ENCODE results near the gene RAD23A. TPM values are rescaled to one million over a fixed set of nuclear protein-coding genes. Genes with fewer than 3 reads are reported as not detected.

RAD23A gene
- total RNA-seq, 4 donors from 2014 or later, result 133 to 219 (median 158) TPM

DNA sequence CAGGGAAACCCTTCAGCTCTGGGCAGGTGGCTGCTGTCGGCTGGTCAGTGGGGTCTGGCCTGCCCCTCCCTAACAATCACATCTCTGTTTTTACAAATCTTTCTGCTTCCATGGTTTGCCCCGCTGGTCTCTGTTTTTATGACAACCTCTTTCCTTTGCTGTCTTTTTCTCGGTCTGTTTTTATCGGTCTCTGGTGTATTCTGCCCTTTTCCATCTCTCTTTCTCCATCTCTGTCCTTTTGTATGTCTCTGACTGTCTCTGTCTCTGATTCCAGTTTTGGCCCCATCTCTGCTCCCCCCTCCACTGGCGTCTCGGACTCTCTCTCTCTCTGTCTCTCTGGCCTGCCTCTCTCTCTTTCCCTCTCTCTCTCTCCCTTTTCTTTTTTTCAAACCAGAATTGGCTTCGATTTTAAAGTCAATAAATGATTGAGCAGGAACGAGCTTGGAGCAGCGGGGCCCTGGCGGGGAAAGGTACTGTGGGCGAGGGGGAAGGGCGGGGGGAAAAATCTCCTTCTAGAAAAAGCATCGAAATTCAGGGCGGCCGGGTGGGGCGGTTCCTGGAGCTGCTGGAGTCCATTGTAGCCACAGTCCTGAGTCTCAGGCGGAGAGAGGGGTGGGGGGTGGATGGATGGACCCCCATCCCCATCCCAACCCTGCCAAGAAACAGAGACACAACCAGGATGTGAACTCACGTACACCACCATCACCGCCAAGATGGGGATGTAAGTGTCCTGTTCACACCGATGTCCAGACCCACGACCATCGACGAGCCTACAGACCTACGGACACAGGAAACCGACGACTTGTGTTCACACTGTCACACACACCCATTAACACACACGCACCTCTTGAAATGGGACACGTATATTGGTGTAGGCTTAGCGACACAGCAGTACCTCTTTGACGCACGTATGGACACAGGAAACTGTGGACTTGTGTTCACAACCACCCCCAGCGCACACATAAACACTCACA, 52.6 kb downstream of the RAD23A start:
- Histone ChIP-seq H3K27ac (peak overlapping the region; percentile 36 to 98 (median 94)), H3K4me1 (peaks cover 0 to 76% (median 52%) of the 10 kb centered on the region in 3 donors), H3K9me3 (no peaks in the 10 kb centered on the region), H3K4me3 (peak overlapping the region in 1 of 2 donors; percentile 91), H3K36me3 (peaks cover 0 to 5% of the 10 kb centered on the region in 2 donors), H3K27me3 (no peaks in the 10 kb centered on the region)
- ATAC-seq, result no peak
- TF ChIP-seq POLR2AphosphoS5 (IDR thresholded peaks at IDR 0.05) (no peak), POLR2A (IDR thresholded peaks at IDR 0.05) (no peak), EP300 (IDR thresholded peaks at IDR 0.05) (no peak)
- TF ChIP-seq, protein P1, sequence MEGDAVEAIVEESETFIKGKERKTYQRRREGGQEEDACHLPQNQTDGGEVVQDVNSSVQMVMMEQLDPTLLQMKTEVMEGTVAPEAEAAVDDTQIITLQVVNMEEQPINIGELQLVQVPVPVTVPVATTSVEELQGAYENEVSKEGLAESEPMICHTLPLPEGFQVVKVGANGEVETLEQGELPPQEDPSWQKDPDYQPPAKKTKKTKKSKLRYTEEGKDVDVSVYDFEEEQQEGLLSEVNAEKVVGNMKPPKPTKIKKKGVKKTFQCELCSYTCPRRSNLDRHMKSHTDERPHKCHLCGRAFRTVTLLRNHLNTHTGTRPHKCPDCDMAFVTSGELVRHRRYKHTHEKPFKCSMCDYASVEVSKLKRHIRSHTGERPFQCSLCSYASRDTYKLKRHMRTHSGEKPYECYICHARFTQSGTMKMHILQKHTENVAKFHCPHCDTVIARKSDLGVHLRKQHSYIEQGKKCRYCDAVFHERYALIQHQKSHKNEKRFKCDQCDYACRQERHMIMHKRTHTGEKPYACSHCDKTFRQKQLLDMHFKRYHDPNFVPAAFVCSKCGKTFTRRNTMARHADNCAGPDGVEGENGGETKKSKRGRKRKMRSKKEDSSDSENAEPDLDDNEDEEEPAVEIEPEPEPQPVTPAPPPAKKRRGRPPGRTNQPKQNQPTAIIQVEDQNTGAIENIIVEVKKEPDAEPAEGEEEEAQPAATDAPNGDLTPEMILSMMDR (IDR thresholded peaks at IDR 0.05), result no peak
- 60 to 69% methylated on average over 10 to 12 of the region's 32 CpGs for WGBS, 2 donors (ENCODE audit: low coverage in 1 of 2)

DNA sequence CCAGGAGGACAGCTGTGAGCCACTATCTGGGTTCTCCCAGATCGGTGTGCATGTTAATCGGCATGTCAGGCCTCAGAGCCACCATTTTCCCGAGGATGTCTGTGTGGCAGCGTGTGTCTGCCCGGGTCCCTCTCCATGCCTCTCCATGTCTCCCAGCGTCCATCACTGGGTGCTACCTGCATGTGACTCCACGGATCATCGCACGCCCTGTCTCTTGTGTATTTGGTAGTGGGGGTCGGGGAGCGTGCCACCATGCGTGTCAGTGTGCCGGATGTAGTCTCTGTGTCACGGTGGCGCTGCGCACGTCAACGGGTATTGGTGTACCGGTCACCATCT, 55.5 kb downstream of the RAD23A start:
- WGBS, 2 donors (ENCODE audit: low coverage in 1 of 2), result 45% methylated on average over 5 of the region's 19 CpGs; no CpG with 5 or more reads in 1 of the 2 donors
- Histone ChIP-seq H3K4me1 (peaks cover 0 to 97% (median 55%) of the 10 kb centered on the region in 3 donors), H3K27ac (peak overlapping the region; percentile 92 to 98 (median 94)), H3K4me3 (peak overlapping the region in 1 of 2 donors; percentile 54), H3K36me3 (peaks cover 0 to 5% of the 10 kb centered on the region in 2 donors), H3K27me3 (no peaks in the 10 kb centered on the region), H3K9me3 (no peaks in the 10 kb centered on the region)
- TF ChIP-seq EP300 (IDR thresholded peaks at IDR 0.05), result no peak
- no peak for TF ChIP-seq POLR2AphosphoS5 (IDR thresholded peaks at IDR 0.05)
- TF ChIP-seq POLR2A (IDR thresholded peaks at IDR 0.05), result no peak
- ATAC-seq, result no peak

- H3K9me3 ChIP-seq, result no peaks in the 10 kb centered on the region
- peaks cover 0 to 100% (median 60%) of the 10 kb centered on the region in 3 donors for H3K4me1 ChIP-seq
- H3K27me3 ChIP-seq, result no peaks in the 10 kb centered on the region
- TF ChIP-seq POLR2AphosphoS5 (IDR thresholded peaks at IDR 0.05), result no peak
- TF ChIP-seq, protein P1 (IDR thresholded peaks at IDR 0.05), result no peak
- no peak for TF ChIP-seq POLR2A (IDR thresholded peaks at IDR 0.05)
- TF ChIP-seq EP300 (IDR thresholded peaks at IDR 0.05), result no peak
- peaks cover 0 to 5% of the 10 kb centered on the region in 2 donors for H3K36me3 ChIP-seq
- peak; percentile 31 for ATAC-seq
- H3K27ac ChIP-seq, result peak overlapping the region; percentile 92 to 98 (median 94)
- WGBS, 2 donors (ENCODE audit: low coverage in 1 of 2), result 0 to 28% methylated on average over 1 to 9 of the region's 41 CpGs
- H3K4me3 ChIP-seq, result peak overlapping the region; percentile 34 to 54
These were observed 56.0 kb downstream of the RAD23A start for GRCh38 chr19:13001502-13002165.

DNA sequence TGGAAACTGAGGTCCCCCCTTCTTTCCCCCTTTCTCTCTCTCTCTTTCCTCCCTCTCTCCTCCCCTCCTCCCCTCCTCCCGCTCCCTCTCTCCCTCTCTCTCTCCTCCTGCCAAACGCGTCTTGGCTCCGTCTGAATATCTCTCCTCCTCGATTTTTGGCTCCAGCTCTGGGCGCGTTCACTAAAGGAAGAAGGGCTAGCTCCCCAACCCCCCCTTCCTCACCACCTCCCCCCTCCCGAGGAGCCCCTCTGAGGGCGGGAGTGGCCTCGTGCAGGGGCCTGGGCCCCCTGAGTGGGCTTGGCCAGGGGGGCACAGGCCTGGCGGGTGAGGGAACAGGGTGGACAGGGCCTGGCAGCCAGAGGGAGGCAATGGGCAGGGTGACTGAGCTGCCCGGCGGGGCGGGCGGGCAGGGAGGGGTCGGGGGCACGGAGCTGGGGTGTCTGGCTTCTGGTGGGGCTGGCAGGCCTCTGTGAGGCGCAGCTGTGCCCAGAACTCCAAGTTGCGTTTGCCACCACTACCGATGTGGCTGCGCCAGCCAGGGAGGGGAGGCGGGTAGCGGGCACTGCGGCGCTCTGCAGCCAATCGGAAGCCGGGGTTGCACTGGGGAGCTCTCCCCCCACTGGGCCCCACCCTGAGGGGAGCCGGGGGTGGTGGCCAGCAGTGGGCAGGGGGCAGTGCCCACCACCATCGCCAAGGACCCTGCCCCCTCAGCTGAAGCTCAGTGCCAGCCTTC, 56.7 kb downstream of the RAD23A start:
- H3K4me3 ChIP-seq, result peak overlapping the region; percentile 34 to 54
- peak; percentile 76 for ATAC-seq
- no peaks in the 10 kb centered on the region for H3K9me3 ChIP-seq
- TF ChIP-seq EP300 (IDR thresholded peaks at IDR 0.05) (no peak), POLR2A (IDR thresholded peaks at IDR 0.05) (peak; percentile 12 to 24), POLR2AphosphoS5 (IDR thresholded peaks at IDR 0.05) (peak; percentile 8)
- TF ChIP-seq, protein P1 (IDR thresholded peaks at IDR 0.05), result peak in 1 of 4 experiments; percentile 69
- peak overlapping the region; percentile 92 to 98 (median 94) for H3K27ac ChIP-seq
- peaks cover 0 to 5% of the 10 kb centered on the region in 2 donors for H3K36me3 ChIP-seq
- no peaks in the 10 kb centered on the region for H3K27me3 ChIP-seq
- H3K4me1 ChIP-seq, result peaks cover 0 to 100% (median 62%) of the 10 kb centered on the region in 3 donors
- 27% methylated on average over 5 of the region's 29 CpGs; no CpG with 5 or more reads in 1 of the 2 donors for WGBS, 2 donors (ENCODE audit: low coverage in 1 of 2)
